NCI-H1048 (cell line): ENCODE results near the gene ABCD2.
"Not testable (repeated sequence)": the region's sequence is repeated elsewhere in the genome, so short reads cannot be mapped to it uniquely, and the experiment has no call there.

Experiments
- DNase-seq: peaks from one replicate; lab custom pipeline; 2025; lab: John Stamatoyannopoulos, UW

ABCD2 gene

GRCh38 chr12:39538679-39539104 is 80.9 kb downstream of the ABCD2 start:
- no peak for DNase-seq

- DNase-seq: no peak
Measured at GRCh38 chr12:39533951-39534350, 85.7 kb downstream of the ABCD2 start.

GRCh38 chr12:39532448-39532847 is 87.2 kb downstream of the ABCD2 start:
- no peak for DNase-seq

- DNase-seq: no peak
Measured at GRCh38 chr12:39526974-39527373, 92.6 kb downstream of the ABCD2 start.

GRCh38 chr12:39522167-39522566 is 97.4 kb downstream of the ABCD2 start:
- DNase-seq: not testable (repeated sequence)

DNA sequence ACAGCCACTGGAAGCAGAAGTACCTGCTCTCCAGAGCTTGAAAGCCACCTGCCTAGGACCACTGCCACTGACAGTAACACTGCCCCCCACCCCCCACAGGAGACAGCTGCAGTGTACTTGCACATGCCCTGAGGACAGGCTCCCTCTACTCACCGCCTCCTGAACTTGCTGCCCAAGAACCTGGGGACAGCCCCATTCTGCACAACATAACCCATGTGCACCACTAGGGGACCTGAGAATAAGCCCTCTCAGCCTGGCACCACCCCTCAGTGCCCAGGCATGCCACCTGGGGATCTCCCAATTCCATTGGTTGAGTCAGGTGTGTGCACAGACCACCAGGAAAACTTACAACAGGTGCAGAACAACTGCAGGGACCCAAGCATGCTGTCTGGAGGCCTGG is 109.6 kb downstream of the ABCD2 start:
- DNase-seq: no peak

DNA sequence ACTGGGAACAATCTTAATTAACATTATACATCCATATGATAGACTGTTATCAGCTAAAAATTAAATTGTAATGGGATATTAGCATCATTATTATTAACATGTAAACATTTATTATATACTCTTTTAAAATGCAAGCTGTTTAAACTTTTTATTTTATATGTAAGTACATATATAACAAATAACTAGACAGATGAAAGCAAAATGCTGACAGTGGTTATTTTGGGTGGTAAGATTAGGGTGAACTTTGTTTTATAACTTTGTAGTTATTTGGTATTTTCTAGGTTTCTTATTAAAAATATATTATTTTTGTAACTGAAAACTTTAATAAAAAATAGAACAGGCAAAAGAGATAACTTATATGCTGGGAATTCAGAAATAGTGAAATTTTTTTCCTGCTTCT is 114.0 kb downstream of the ABCD2 start:
- no peak for DNase-seq

- no peak for DNase-seq
Measured at GRCh38 chr12:39505023-39505422, 114.6 kb downstream of the ABCD2 start.

GRCh38 chr12:39503439-39503838 is 116.2 kb downstream of the ABCD2 start:
- DNase-seq: no peak

- DNase-seq: no peak
Measured at GRCh38 chr12:39502726-39503125, 116.9 kb downstream of the ABCD2 start.
